Coronary artery (tissue), 2 donors: ENCODE measurements around the gene REG3G.
"Not testable (repeated sequence)": the region's sequence is repeated elsewhere in the genome, so short reads cannot be mapped to it uniquely, and the experiment has no call there.

Experiments
- DNase-seq: peaks from one replicate; pipeline ENCODE4 v3.0.0-alpha.2; 2017; ENCODE audit warnings: low spot score
- H3K27ac ChIP-seq, 2 donors: fragments of 200-600 bp; sonication (generic); one replicate each; pipeline ENCODE4 v1.5.1; 2016 to 2019
- H3K4me3 ChIP-seq: fragments of 200-600 bp; sonication (generic); 2 replicates; pipeline ENCODE4 v1.5.1; 2016; ENCODE audit warnings: mild to moderate bottlenecking, moderate library complexity
- TF ChIP-seq, protein P1 (sequence below): fragments of 200-600 bp; sonication (generic); IDR thresholded peaks from one replicate; pipeline ENCODE4 v1.5.1; 2019; ENCODE audit warnings: antibody characterized with exemption

The REG3G gene

GRCh38 chr2:79009388-79009787, 16.1 kb upstream of the REG3G start:
- TF ChIP-seq, protein P1, sequence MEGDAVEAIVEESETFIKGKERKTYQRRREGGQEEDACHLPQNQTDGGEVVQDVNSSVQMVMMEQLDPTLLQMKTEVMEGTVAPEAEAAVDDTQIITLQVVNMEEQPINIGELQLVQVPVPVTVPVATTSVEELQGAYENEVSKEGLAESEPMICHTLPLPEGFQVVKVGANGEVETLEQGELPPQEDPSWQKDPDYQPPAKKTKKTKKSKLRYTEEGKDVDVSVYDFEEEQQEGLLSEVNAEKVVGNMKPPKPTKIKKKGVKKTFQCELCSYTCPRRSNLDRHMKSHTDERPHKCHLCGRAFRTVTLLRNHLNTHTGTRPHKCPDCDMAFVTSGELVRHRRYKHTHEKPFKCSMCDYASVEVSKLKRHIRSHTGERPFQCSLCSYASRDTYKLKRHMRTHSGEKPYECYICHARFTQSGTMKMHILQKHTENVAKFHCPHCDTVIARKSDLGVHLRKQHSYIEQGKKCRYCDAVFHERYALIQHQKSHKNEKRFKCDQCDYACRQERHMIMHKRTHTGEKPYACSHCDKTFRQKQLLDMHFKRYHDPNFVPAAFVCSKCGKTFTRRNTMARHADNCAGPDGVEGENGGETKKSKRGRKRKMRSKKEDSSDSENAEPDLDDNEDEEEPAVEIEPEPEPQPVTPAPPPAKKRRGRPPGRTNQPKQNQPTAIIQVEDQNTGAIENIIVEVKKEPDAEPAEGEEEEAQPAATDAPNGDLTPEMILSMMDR, result no peak
- Histone ChIP-seq H3K27ac (no peak overlapping the region), H3K4me3 (no peak overlapping the region)
- DNase-seq, result no peak

- TF ChIP-seq, protein P1, result no peak
- DNase-seq, result no peak
- Histone ChIP-seq H3K4me3 (no peak overlapping the region), H3K27ac (no peak overlapping the region)
Observed at GRCh38 chr2:79011496-79011895, 14.0 kb upstream of the REG3G start.

GRCh38 chr2:79013629-79014028, 11.9 kb upstream of the REG3G start:
- Histone ChIP-seq H3K27ac (no peak overlapping the region), H3K4me3 (no peak overlapping the region)
- TF ChIP-seq, protein P1, result no peak
- no peak for DNase-seq

DNA sequence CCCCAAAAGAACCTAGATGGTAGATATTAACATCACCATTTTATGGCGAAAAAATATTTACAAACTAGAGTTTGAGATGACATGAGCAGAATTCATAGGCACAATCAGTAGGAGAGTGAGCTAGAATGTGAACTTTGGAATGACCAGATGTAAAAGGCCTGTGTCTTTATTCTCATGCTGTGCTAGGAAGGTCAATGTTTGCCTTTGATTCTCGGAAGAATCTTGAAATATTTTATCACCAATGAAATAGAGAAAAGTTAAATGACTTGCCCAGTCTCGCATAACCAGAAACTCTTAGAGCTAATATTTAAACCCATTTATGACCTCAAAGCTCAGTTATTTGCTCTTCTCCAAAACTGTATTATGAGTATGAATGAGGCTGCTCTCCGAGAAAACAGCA, 9.2 kb upstream of the REG3G start:
- no peak overlapping the region for H3K27ac ChIP-seq
- no peak for DNase-seq
- H3K4me3 ChIP-seq, result no peak overlapping the region
- TF ChIP-seq, protein P1, result no peak

DNA sequence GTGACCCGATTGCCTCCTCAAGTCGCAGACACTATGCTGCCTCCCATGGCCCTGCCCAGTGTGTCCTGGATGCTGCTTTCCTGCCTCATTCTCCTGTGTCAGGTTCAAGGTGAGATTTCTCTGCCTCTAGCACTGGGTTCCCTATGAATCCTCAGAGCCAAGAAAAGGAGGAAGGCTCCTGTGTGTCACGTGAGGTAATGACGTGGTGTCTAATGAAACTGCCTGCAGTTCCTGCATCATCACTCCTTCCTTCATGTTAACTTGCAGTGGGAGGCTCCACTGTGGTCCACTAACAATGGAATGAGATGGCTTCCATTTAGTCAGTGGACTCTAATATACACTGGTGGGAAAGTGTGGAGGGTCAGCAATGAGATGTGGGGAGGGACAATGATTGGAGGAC, 559 bp downstream of the REG3G start:
- no peak for DNase-seq
- TF ChIP-seq, protein P1, result no peak
- no peak overlapping the region for H3K27ac ChIP-seq

GRCh38 chr2:79039944-79040343, 14.4 kb downstream of the REG3G start:
- TF ChIP-seq, protein P1, result no peak
- Histone ChIP-seq H3K4me3 (no peak overlapping the region), H3K27ac (no peak overlapping the region)
- no peak for DNase-seq

More for the DNA sequence above, 559 bp downstream of the REG3G start:
- no peak overlapping the region for H3K4me3 ChIP-seq

- no peak for DNase-seq
- Histone ChIP-seq H3K4me3 (no peak overlapping the region), H3K27ac (no peak overlapping the region)
- TF ChIP-seq, protein P1, result no peak
Observed at GRCh38 chr2:79041032-79041448, 15.5 kb downstream of the REG3G start.

GRCh38 chr2:79053486-79053885, 28.0 kb downstream of the REG3G start:
- not testable (repeated sequence) for DNase-seq, H3K4me3 ChIP-seq, H3K27ac ChIP-seq

GRCh38 chr2:79054769-79055168, 29.3 kb downstream of the REG3G start:
- H3K4me3 ChIP-seq, H3K27ac ChIP-seq, DNase-seq: not testable (repeated sequence)
